HFF-Myc (cell line): ENCODE data around the gene STXBP6.
A peak's percentile ranks its signal among the peaks of the same experiment; 100 is the strongest.

Source experiments
- DNase-seq: peaks from one replicate; pipeline ENCODE4 v3.0.0-alpha.2; 2011; ENCODE audit warnings: low read depth; ENCODE audit errors: extremely low read depth
- H3K4me3 ChIP-seq: replicated peaks from 2 replicates; pipeline ENCODE4 v1.5.1; 2011; ENCODE audit warnings: low read depth, mild to moderate bottlenecking, control low read depth, low read length
- CTCF ChIP-seq: IDR thresholded peaks from 2 replicates; pipeline ENCODE4 v1.5.1; 2012; ENCODE audit warnings: mild to moderate bottlenecking, low read depth, low read length, control low read depth; ENCODE audit errors: missing control alignments

Gene STXBP6

GRCh38 chr14:25017562-25017961, 32.4 kb downstream of the STXBP6 start:
- DNase-seq: no peak
- no peak overlapping the region for H3K4me3 ChIP-seq
- no peak for TF ChIP-seq CTCF

GRCh38 chr14:25015761-25016160, 34.2 kb downstream of the STXBP6 start:
- H3K4me3 ChIP-seq: no peak overlapping the region
- no peak for TF ChIP-seq CTCF
- no peak for DNase-seq

GRCh38 chr14:25014440-25014839, 35.5 kb downstream of the STXBP6 start:
- no peak for TF ChIP-seq CTCF
- no peak for DNase-seq
- H3K4me3 ChIP-seq: no peak overlapping the region

- DNase-seq: no peak
- TF ChIP-seq CTCF: no peak
These were observed 38.9 kb downstream of the STXBP6 start for GRCh38 chr14:25011095-25011494.

GRCh38 chr14:25010471-25010870, 39.5 kb downstream of the STXBP6 start:
- H3K4me3 ChIP-seq: no peak overlapping the region
- DNase-seq: no peak
- TF ChIP-seq CTCF: no peak

More at GRCh38 chr14:25011095-25011494, 38.9 kb downstream of the STXBP6 start:
- H3K4me3 ChIP-seq: no peak overlapping the region

DNA sequence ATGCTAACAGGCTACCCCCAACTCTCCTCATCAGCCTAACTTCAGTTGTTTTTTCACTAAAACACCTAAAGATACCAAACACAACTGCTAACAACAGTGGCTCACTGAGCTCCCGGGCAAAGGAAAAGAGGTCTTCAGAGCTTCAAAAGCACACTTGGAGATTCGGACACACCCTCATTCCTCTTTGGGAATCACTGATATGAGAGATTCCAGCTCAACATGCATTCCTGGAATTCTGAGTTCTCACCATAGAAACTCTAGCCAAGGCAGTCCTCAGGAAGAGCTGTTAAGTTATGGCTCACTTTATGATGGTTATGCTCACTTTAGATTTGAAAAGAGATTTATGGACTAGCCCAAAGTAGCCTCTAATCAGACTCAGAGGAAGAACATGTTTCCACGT, 40.1 kb downstream of the STXBP6 start:
- no peak for TF ChIP-seq CTCF
- H3K4me3 ChIP-seq: no peak overlapping the region
- peak; percentile 36 for DNase-seq

GRCh38 chr14:25007832-25008231, 42.1 kb downstream of the STXBP6 start:
- no peak for TF ChIP-seq CTCF
- no peak for DNase-seq
- no peak overlapping the region for H3K4me3 ChIP-seq
